NCI-H774 (cell line): Measurements from ENCODE around the gene PCCA.
A peak's percentile ranks its signal among the peaks of the same experiment; 100 is the strongest.
"Not testable (repeated sequence)": the region's sequence is repeated elsewhere in the genome, so short reads cannot be mapped to it uniquely, and the experiment has no call there.

Experiments
- DNase-seq: peaks from one replicate; lab custom pipeline; 2025; lab: John Stamatoyannopoulos, UW

The PCCA gene

DNA sequence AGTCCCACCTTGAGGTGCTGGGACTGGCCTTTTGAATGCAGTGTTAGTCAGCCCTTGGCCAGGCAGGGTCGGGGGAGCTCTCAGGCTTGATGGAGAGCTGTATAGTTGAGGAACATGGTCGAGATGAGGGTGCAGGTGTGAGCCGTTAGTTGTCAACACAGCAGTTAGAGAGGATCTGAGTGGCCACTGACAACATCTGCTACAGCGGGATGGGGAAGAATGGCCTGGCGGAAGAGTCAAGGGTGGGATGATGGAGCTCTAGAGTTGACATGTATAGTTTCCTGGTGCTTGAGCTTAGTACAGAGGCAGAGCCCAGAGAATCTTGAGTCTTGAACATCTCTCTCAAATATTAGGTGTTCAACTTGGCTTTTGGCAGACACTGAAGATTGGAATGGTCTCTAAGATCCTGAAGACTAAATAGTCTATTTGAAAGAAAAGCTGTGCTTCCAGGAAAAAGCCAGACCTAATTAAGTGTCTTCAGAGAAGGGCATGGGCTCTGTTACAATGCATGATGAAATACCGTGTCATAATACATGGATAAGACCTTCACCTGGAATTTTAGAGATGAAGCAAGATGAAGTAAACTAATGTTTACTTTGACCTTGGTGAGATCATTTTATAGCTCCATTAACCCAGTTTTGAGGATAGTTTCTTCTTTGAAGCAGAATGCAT lies 9.7 kb downstream of the PCCA start:
- no peak for DNase-seq

DNA sequence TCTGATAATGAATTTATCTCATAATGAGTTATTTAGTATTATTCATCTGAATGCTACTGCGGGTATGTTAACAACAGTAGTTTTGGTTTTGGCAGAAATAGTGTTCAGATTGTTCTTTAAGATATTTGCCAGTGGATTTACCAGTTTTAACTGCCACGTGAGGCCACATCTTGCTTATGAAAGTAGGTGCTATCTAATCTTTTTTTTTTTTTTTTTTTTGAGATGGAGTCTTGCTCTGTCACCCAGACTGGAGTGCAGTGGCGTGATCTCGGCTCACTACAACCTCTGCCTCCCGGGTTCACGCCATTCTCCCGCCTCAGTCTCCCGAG lies 10.2 kb downstream of the PCCA start:
- not testable (repeated sequence) for DNase-seq

DNA sequence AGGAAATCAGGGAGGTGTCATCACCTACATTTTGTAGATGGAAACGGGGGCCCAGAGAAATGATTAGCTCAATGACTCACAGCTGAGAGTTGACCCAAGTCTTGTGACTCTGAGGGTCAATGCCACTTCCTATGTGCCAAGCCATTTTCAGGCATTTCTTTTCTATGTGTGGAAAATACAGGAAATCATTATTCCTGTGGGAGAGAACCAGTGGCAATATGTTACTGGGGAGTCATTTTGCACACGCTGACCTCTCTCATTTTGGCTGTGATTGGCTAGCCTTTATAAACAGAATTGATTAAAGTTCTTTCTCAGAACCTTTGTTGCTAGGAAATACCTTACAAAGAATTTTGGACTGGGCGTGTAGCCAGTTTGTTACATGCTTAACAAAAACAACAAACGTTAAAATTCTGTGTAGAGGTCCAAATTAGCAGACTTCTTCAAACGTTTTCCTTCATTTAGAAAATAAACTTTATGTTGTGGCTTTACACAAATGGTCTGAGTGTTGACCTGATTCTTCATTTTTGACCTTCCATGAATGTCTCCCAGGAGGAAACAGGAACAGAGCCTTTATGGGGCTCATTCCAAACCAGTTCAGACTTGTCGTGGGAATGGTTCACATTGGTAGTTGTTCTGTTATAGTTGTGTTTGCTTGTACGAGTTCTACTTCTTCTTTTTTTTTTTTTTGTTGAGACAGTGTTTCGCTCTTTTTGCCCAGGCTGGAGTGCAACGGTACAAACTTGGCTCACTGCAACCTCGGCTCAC lies 11.4 kb downstream of the PCCA start:
- peak; percentile 7 for DNase-seq

DNA sequence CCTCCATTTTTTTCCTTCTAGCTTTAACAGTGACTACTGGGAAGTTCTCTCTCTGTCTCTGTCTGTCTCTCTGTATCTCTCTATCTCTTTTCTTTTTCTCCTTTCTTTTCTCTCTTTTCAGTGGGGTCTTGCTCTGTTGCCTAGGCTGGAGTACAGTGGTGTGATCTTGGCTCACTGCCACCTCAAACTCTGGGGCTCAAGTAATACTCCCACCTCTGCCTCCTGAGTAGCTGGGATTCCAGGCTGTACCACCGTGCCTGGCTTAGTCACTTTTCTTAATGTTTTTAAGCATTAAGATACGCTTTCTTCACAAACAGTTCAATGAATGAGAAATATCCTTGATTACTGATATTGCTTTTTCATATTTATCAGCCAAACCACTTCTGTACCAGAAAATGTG lies 13.1 kb downstream of the PCCA start:
- no peak for DNase-seq

DNA sequence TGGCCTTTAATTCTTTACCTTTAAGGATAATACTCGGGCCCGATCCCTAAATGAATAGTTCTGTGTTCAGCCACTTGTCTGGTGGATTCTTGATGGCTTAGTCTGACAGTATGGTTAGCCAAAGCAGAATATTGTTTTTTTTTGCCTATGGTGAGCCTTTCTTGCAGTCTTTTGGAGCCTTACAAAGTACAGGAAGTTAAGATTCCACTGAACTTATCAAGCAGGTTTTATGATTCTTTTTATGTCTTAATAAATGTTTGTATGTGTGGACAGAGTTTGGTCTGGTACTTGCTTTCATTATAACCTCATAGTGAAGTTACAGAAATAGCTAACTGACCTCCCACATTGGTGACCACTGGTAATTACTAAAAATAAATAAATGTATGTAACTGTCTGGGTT lies 17.1 kb downstream of the PCCA start:
- DNase-seq: no peak

DNA sequence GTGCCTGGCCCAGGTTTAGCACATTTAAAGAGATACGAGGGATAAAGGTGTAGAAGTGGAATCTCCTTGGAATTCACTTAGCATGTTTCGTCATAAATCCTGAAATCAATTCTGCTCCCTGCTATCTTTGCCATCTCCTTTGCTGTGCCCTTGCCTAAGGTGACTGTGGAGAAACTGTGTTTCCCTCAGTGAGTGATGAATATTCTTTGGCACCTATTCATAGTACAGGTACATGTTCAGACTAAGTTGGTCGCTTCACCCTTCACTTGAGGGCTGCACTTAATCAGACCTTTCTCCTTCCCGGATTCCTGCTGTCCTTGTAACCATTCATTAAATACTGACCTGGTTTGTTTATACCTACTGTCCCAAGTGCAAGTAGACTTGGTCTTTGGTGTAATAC lies 17.8 kb downstream of the PCCA start:
- DNase-seq: no peak

DNA sequence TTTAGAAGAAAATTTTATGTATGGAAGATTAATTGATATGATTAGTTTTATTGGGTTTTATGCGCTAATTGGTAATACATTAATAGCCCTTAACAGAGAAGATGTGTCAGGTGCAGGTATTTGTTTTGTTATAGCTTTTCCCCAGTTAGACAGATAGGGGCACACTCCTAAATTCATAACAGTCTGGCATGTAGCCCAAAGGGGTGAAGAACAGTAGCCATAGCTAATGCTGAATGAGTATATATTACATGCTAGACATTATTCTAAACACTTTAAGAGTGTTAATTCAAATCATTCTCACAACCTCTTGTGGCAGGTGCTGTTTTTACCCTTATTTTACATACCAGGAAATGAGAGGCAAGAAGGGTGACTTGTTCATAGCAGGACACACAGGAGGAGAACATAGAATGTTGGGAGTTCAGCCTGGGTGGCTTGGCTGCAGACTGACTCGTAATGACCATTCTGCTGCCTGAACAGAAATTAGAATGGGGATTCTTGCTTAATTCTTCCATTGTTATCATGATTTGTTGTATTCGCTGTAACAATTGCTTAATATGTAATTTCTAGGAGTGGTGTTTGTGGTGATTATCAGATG lies 20.1 kb downstream of the PCCA start:
- no peak for DNase-seq

DNA sequence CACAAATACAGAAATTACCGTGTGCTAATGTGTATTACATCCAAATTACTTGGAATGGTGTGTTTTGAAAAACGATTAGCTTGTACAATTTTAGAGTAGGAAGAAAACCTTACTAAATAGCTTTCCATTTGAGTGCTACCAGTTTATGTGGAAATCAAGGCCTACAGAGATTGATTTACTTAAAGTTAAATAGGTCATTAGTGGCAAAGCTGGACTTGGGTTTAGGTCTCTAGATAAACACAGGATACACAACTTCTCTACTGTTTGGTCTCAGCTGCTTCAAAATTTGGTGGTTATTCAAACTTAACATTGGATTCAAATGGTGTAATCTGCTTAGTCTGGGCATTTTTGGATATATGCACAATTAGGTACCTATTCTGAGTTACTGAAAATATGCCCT lies 21.4 kb downstream of the PCCA start:
- no peak for DNase-seq

- no peak for DNase-seq
Measured at GRCh38 chr13:100112186-100112838, 23.4 kb downstream of the PCCA start.

DNA sequence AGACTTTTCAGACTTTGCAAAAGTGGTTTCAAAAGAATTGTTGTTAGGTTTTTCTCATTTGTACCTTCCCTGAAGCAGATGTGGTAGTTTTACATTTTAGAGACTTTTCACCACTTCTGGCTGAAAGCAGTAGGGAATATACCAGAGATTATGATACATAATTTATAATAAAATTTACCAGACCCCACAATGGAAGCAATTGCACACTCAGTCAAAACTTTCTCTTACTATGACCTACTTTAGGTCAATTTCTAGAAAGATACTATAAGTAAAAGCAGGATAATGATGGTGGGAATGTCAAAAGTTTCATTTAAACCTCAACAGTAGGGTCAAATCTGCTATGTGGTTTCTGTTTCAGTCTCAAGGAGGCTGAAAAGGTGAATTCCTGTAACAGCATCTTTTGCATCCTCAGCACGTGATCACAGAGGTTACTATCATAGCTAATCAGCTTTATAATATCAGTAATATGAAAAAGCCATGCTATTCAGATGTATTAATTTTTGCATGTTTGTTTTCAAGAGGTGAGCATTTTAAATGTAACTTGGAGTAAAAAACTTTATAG lies 26.9 kb downstream of the PCCA start:
- no peak for DNase-seq

GRCh38 chr13:100124265-100124664 lies 35.4 kb downstream of the PCCA start:
- no peak for DNase-seq

DNA sequence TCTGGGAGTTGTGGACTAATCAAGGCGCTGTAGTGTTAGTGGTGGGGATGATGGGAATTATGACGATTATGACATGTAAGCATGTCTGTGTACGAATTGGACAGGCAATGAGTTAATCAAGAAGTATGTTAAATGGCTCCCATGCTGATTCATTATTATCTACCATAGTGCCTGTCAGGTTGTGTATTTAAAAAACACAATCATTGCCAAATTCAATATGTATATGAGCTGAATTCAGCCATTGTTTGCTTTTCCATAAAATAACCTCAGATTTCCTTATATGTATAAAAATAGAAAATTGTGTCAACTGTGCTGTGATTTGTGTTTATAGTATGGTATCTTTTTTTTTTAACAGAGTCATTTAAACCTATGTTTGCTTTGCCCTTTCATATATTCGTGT lies 37.1 kb downstream of the PCCA start:
- DNase-seq: peak; percentile 8

- no peak for DNase-seq
Measured at GRCh38 chr13:100128373-100128772, 39.5 kb downstream of the PCCA start.

DNA sequence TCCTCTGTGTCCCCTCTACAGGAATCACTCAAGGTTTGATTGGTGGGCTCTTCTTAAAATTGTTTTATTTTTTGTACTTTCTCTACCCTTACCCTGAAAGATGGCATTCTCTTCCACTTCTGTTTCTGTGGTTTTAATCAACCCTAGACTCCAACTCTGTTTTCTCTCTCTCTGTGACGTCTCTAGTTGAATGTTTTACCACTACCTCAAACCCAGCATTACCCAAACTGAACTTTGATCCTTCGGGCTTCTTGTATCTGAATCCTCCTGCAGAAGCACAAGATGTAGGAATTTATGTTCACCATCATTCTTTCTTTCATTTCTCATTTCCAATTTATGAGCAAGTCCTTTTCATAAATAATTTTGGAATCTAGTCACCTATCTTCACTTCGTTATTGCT lies 39.9 kb downstream of the PCCA start:
- no peak for DNase-seq

DNA sequence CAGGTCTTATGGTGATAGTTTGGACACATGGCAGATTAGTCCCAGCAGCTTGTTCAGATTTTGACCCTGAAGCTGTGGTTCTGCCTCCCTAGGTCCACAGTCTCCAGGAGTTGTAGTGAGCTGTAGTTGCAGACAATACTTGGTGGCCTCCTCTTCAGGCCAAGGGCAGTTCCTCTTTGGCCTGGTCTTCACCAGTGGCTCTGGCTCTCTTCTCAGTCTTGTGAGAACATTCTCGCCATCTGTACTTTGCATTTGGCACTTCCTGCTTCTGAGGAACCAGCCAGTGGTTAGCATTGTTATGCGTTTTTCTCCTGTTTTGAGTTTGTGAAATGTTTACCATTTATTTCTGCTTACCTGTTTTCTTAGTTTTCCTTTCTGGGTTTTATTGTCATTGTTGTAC lies 40.7 kb downstream of the PCCA start:
- no peak for DNase-seq

- DNase-seq: no peak
Measured at GRCh38 chr13:100130092-100130491, 41.2 kb downstream of the PCCA start.

- no peak for DNase-seq
Measured at GRCh38 chr13:100130930-100131511, 42.1 kb downstream of the PCCA start.

DNA sequence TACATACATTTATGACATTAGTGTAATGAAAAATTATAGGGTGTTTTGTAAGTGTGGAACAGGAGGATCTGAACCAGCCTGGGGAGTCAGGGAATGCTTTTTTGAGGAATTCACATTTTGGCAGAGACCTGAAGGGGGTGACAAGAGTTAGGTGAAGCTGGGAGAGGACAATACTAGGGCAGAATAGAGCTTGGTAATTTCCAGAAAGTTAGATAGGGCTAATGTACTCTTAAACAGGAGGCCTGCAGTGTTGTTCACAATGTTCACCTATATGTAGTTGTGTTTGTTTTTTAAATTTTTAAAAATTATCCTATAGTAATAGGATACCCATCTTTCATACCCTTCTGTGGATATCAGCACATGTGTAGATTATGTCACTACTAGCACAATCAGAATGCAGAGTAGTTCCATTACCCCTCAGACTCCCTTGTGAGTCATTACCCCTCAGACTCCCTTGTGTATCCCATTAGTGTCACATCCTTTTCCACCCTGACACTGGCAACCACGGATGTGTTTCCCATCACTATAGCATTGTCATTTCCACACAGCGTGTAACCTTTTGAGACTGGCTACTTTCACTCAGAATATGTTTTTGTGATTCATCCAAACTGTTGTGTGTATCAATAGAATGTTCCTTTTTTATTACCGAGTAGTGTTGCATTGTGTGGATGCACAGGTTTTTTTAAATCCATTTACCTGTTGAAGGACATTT lies 43.1 kb downstream of the PCCA start:
- DNase-seq: no peak

GRCh38 chr13:100138859-100139491 lies 50.1 kb downstream of the PCCA start:
- no peak for DNase-seq

GRCh38 chr13:100139817-100140216 lies 50.9 kb downstream of the PCCA start:
- DNase-seq: no peak

GRCh38 chr13:100140441-100140840 lies 51.5 kb downstream of the PCCA start:
- no peak for DNase-seq
